HG03378 (cell line): ENCODE results near the gene POM121L12.

Experiments used
- ATAC-seq: cut with Tn5 transposase; IDR thresholded peaks from one replicate; pipeline ENCODE4 v1.9.1; 2021; ENCODE audit warnings: mild to moderate bottlenecking, moderate library complexity; ENCODE audit not compliant: unreplicated experiment

The POM121L12 gene

DNA sequence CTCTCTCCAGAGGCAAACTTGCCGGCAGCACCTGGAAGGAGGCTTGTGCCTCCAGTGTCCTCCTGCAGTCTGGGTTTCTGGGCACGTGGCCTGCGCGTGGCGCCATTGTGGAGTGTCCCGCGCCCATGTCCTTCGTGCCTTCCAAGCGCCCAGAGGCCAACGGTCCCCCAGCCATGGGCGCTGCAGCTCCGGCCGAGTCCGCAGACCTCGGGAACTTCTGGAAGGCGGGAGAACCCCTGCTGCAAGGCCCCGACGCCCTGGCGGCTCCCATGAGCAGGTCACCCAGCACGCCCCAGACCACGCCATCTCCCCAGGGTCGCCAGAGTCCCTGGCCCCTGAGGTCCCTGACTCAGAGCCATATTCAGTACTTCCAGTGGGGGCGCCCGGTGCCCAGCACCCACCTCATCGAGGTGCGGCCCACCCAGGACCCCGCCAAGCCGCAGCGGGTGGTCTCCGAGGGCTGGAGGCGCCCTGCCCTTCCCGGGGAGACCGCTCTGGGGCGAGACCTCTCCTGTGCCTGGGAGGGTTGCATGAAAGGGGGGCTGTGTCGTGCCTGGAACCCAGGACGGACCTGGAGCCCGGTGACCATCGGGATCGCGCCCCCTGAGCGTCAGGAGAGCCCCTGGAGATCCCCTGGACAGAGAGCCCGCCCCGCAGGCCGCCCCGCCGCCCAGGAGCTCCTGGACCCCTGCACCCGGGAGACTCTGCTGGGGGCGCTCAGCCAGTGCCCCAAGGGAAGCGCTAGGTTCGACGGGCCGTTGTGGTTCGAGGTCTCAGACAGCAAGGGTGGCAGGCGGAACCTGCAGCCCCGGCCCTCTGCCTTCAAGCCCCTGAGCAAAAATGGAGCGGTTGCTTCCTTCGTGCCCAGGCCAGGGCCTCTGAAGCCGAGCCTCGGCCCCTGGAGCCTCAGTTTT, at the start of gene POM121L12:
POM121L12 (plus strand) TSS at position 135 of the 914 bp plus-strand sequence; CDS start at position 174, 39 bp downstream.
- ATAC-seq = no peak

DNA sequence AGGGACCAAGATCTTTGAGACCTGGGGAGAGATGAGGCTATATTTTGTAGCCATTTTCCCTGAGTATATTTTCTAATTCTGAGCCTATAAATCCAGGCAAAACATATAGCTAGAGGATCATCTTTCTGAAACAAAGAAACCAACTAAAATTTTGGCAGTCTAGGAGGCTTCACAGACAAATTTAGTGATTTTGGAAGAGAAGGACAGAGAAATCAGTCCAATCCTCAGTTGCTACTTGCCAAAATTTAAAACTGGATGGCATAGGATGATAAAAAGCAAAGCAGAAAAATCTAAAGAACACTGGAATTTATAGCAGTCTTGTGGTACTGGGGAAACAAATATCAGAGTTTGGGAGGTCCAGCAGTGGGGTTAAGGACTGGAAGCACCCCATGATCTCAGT, 43.4 kb upstream of the POM121L12 start:
- ATAC-seq = no peak

- ATAC-seq = no peak
These were observed 42.8 kb upstream of the POM121L12 start for GRCh38 chr7:52992479-52993162.

DNA sequence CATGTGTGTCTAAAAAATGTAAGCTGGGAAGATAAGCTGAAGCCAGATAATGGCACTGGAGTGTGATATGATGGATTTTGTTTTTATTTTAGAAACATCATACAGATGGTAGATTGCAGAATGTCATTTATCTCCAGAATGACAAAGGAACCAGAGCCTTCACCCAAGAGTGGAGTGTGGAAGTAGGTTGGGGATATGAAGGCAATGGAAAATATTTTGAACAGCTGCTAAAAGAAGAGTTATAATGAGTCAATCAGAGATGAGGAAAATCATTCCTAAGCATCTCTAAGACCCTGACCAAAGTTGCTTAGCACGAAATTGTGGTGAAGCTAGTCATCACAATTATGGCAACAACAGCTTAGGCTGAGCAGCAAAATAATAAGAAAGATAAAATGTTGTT, 39.8 kb upstream of the POM121L12 start:
- ATAC-seq = no peak

GRCh38 chr7:53001221-53001620, 34.2 kb upstream of the POM121L12 start:
- no peak for ATAC-seq

DNA sequence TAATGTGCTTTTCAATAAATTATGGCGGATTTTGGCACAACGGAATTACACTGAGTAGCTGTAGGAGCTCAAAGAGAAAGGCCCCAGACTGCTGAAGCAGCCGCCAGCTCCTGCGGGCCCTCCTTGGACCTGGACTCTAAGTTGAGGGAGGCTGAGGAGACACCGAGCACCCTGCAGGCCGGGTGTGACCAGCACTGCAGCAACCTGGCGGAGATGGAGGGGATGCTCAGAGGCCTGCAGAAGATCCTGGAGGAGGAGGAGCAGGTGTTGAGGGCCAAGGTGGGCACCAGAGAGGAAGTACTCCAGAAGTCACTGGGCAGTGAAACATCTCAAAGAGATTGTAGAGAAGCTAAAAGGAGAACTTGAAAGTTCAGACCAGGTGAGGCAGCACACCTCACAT, 33.0 kb upstream of the POM121L12 start:
- ATAC-seq = no peak

DNA sequence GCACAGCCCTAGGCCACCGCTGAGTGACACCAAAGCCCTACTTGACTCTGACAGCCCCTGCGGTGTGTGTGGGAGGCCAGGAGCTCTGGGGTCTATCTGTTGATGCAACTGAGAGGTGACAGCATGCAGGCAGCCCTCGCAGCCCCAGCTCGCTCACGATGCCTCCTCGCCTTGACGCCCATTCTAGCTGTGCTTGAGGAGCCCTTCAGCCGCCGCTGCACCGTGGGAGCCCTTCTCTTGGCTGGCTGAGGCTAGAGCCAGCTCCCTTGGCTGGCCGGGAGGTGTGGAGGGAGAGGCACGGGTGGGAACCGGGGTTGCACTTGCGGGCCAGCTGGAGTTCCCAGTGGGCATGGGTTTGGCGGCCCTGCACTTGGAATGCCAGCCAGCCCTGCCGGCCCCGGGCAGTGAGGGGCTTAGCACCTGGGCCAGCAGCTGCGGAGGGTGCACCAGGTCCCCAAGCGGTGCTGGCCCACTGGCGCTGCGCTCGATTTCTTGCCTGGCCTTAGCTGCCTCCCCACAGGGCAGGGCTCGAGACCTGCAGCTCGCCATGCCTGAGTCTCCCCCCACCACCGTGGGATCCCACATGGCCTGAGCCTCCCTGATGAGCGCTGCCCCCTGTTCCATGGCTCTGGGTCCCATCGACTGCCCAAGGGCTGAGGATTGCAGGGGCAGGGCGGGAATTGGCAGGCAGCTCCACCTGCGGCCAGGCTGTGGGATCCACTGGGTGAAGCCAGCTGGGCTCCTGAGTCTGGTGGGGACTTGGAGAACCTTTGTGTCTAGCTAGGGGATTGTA, 31.6 kb upstream of the POM121L12 start:
- ATAC-seq = no peak

DNA sequence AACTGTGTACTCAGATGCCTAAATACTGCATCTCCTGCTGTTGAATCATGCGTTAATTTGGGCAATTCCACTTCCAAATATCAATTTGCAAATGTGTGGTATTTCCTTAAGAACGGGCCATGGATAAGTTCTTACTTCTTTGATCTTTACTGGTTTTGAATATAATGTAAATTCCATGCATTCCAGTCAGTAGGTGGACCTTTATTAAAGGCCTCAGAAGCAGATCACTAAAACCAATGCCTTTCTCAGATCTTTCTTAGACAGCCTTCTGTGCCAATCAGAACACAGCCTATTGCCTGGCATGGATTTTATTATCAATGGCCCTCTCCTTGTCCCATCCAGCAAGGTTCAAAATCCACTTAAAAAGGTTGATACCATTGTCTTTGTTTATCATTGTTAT, 21.5 kb upstream of the POM121L12 start:
- no peak for ATAC-seq

GRCh38 chr7:53015463-53015862, 20.0 kb upstream of the POM121L12 start:
- ATAC-seq = no peak

- ATAC-seq = no peak
These were observed 12.5 kb upstream of the POM121L12 start for GRCh38 chr7:53022893-53023292.

GRCh38 chr7:53048638-53049037, 13.2 kb downstream of the POM121L12 start:
- no peak for ATAC-seq

DNA sequence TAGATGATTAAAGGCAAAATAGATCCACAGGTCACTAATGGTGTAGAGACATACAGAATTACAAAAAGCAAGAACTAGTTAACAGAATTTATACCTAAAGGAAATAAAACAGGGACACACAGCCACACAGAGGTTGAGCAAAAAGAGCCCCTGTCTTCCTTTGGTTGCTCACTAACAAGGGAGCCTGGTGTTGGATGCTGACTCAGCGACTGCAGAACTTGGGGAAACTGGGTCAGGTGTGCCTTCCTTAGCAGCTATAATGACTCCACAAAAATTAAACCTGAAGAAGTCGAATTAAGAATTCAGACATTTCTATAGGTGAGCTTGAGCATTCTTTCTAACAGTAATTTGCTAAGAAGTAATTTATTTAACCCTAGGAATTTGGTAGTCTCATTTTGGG, 15.0 kb downstream of the POM121L12 start:
- ATAC-seq = no peak

GRCh38 chr7:53059591-53059990, 24.2 kb downstream of the POM121L12 start:
- no peak for ATAC-seq

GRCh38 chr7:53060066-53060465, 24.6 kb downstream of the POM121L12 start:
- no peak for ATAC-seq

DNA sequence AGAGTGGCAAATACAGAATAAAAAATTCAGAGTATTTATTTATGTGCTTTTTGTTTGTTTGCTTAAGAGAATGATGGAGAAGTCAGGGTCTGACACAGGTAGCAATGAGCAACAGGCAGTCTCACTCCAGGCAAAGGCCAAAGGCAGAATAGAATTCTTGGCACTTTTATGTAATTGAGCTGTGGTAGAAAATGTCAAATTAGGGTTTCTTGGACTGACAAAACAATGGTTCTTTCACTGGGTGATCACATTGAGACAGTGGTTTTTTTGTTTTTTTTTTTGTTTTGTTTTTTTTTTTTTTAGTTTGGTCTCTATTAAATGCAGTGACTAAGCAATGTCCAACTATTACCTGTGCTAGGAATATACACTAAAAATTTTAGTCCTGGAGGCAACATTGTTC, 27.4 kb downstream of the POM121L12 start:
- ATAC-seq = no peak

DNA sequence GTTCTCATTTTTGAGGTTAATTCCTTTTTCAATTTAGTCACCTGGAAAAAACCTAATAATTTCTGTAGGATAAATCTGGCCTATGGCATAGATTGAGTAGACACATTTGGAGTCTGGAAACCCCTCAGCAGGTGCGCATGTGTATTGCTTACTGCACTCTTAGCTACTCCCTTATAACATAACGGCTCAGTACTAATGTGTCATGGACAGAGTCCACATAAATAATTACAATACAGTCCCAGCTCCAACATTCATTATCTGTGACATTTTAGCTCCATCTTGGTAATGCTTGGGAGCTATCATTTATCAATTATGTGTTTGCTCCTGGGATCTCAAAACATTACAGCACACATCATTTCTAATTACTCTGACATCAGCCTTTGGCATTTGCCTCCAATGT, 33.2 kb downstream of the POM121L12 start:
- ATAC-seq = no peak

- no peak for ATAC-seq
These were observed 35.5 kb downstream of the POM121L12 start for GRCh38 chr7:53070883-53071282.
